ENCODE data around the gene TSC22D1.

GRCh38 chr13:44555207-44555606 is 20.9 kb downstream of the TSC22D1 start:
- TF ChIP-seq CTCF (conservative IDR thresholded peaks at IDR 0.05) (no peak), EZH2 (IDR thresholded peaks at IDR 0.05; ENCODE audit: low read depth) (no peak)

Measured in PC-9 (cell line).